OCI-LY1 (cell line): Measurements from ENCODE around the gene GFI1.
"Not testable (repeated sequence)": the region's sequence is repeated elsewhere in the genome, so short reads cannot be mapped to it uniquely, and the experiment has no call there.

Source experiments
- H2AFZ ChIP-seq: fragments of 200-600 bp; sonication (generic), shearing (Covaris generic); 2 replicates; pipeline ENCODE4 v1.6.0; 2014; ENCODE audit warnings: antibody characterized with exemption, mild to moderate bottlenecking, low read length
- H3F3A ChIP-seq: fragments of 200-600 bp; sonication (generic), shearing (Covaris generic); 2 replicates; pipeline ENCODE4 v1.6.0; 2014; ENCODE audit warnings: mild to moderate bottlenecking, antibody characterized with exemption, low read length, moderate library complexity; ENCODE audit not compliant: insufficient read depth
- H3K27ac ChIP-seq: fragments of 200-600 bp; sonication (generic); 2 replicates; pipeline ENCODE4 v1.5.1; 2014; ENCODE audit warnings: low read length, mixed run types, mild to moderate bottlenecking, low read depth; ENCODE audit not compliant: poor library complexity, severe bottlenecking
- H3K27me3 ChIP-seq: fragments of 200-600 bp; sonication (generic); 2 replicates; pipeline ENCODE4 v1.6.0; 2014; ENCODE audit warnings: antibody characterized with exemption, mild to moderate bottlenecking, low read length, moderate library complexity; ENCODE audit not compliant: insufficient read depth
- H3K36me3 ChIP-seq: fragments of 200-600 bp; sonication (generic); 2 replicates; pipeline ENCODE4 v1.6.1; 2014; ENCODE audit warnings: mild to moderate bottlenecking, antibody characterized with exemption, low read length, moderate library complexity, mixed read lengths; ENCODE audit not compliant: insufficient read depth
- H3K4me1 ChIP-seq: fragments of 200-600 bp; sonication (generic); 2 replicates; pipeline ENCODE4 v1.5.1; 2014; ENCODE audit warnings: mild to moderate bottlenecking, low read length, moderate library complexity; ENCODE audit not compliant: insufficient read depth, severe bottlenecking
- H3K4me2 ChIP-seq: fragments of 200-600 bp; sonication (generic), shearing (Covaris generic); 2 replicates; pipeline ENCODE4 v1.6.1; 2014; ENCODE audit warnings: low read length
- H3K4me3 ChIP-seq: fragments of 200-600 bp; sonication (generic); 2 replicates; pipeline ENCODE4 v1.5.1; 2014; ENCODE audit warnings: low read length, low read depth, mild to moderate bottlenecking, mixed read lengths; ENCODE audit not compliant: poor library complexity, severe bottlenecking
- H3K79me2 ChIP-seq: fragments of 200-600 bp; shearing (Covaris generic); 2 replicates; pipeline ENCODE4 v1.6.1; 2016; ENCODE audit warnings: mixed run types, low read length, mixed read lengths; ENCODE audit not compliant: insufficient read depth
- H3K9ac ChIP-seq: fragments of 200-600 bp; sonication (generic), shearing (Covaris generic); 2 replicates; pipeline ENCODE4 v1.6.1; 2014; ENCODE audit warnings: mild to moderate bottlenecking, low read length, mixed read lengths
- H3K9me2 ChIP-seq: fragments of 200-600 bp; sonication (generic), shearing (Covaris generic); 2 replicates; pipeline ENCODE4 v1.6.1; 2014; ENCODE audit warnings: low read depth, mild to moderate bottlenecking, low read length, mixed read lengths
- H3K9me3 ChIP-seq: fragments of 200-600 bp; shearing (Covaris generic); 2 replicates; pipeline ENCODE4 v1.6.1; 2014; ENCODE audit warnings: low read length, mixed read lengths
- H4K20me1 ChIP-seq: fragments of 200-600 bp; sonication (generic), shearing (Covaris generic); 2 replicates; pipeline ENCODE4 v1.6.0; 2016; ENCODE audit warnings: mild to moderate bottlenecking, low read length; ENCODE audit not compliant: insufficient read depth
- CTCF ChIP-seq: fragments of 200-600 bp; sonication (generic), shearing (Covaris generic); IDR thresholded peaks from 2 replicates; pipeline ENCODE4 v1.5.1; 2017; ENCODE audit warnings: mild to moderate bottlenecking, antibody characterized with exemption, low read length, moderate library complexity, mixed read lengths
- EZH2 ChIP-seq: fragments of 200-600 bp; sonication (generic), shearing (Covaris generic); IDR thresholded peaks from 2 replicates; pipeline ENCODE4 v1.8.0; 2017; ENCODE audit warnings: borderline replicate concordance, mixed run types, mild to moderate bottlenecking, antibody characterized with exemption, low read length, moderate library complexity, mixed read lengths

Gene GFI1

GRCh38 chr1:92486251-92487077 is at the start of gene GFI1:
TSS of gene GFI1 (minus strand) at chr1:92486925. CDS start at chr1:92483487, 3,438 bp downstream.
- Histone ChIP-seq H3K27ac (peak within 1 kb of the TSS; percentile 87), H3K36me3 (peaks cover 12% of the 10 kb centered on the region), H3K9ac (peak within 1 kb of the TSS; percentile 73), H3K4me2 (peak within 1 kb of the TSS; percentile 83), H3K9me2 (no peaks in the 10 kb centered on the region), H3F3A (no peaks in the 10 kb centered on the region), H3K27me3 (no peaks in the 10 kb centered on the region), H3K4me3 (peak within 1 kb of the TSS; percentile 85), H3K4me1 (peaks cover 45% of the 10 kb centered on the region), H3K79me2 (no peaks in the 10 kb centered on the region; the same call in 1 of the 2 replicates), H3K9me3 (no peaks in the 10 kb centered on the region), H4K20me1 (no peaks in the 10 kb centered on the region), H2AFZ (peak within 1 kb of the TSS; percentile 30; the same call in 1 of the 2 replicates)
- no peak for TF ChIP-seq EZH2
- TF ChIP-seq CTCF = peak; percentile 37; the same call in 1 of the 2 replicates

GRCh38 chr1:92532371-92532770 is 45.6 kb upstream of the GFI1 start:
- H3K27ac ChIP-seq, H3K36me3 ChIP-seq, H3K9ac ChIP-seq, H2AFZ ChIP-seq, H3F3A ChIP-seq, H3K9me3 ChIP-seq, H3K4me2 ChIP-seq, H3K27me3 ChIP-seq, H3K9me2 ChIP-seq, H3K79me2 ChIP-seq, H3K4me3 ChIP-seq, H4K20me1 ChIP-seq: not testable (repeated sequence)
- H3K4me1 ChIP-seq = peaks cover 17% of the 10 kb centered on the region

GRCh38 chr1:92531939-92532338 is 45.2 kb upstream of the GFI1 start:
- H3K9ac ChIP-seq, H3K4me3 ChIP-seq, H3K4me2 ChIP-seq, H3K9me2 ChIP-seq, H3K27me3 ChIP-seq, H3K9me3 ChIP-seq, H3K27ac ChIP-seq, H4K20me1 ChIP-seq, H3F3A ChIP-seq, H2AFZ ChIP-seq, H3K79me2 ChIP-seq, H3K36me3 ChIP-seq: not testable (repeated sequence)
- H3K4me1 ChIP-seq = peaks cover 13% of the 10 kb centered on the region

GRCh38 chr1:92527670-92528069 is 40.9 kb upstream of the GFI1 start:
- Histone ChIP-seq H3K4me2 (no peak overlapping the region), H3K4me3 (no peak overlapping the region), H3K4me1 (no peaks in the 10 kb centered on the region), H3K9ac (no peak overlapping the region), H2AFZ (no peak overlapping the region), H3K27me3 (no peaks in the 10 kb centered on the region), H3K27ac (no peak overlapping the region), H3K9me3 (no peaks in the 10 kb centered on the region), H3K79me2 (no peaks in the 10 kb centered on the region), H3K9me2 (no peaks in the 10 kb centered on the region), H4K20me1 (no peaks in the 10 kb centered on the region), H3F3A (no peaks in the 10 kb centered on the region), H3K36me3 (no peaks in the 10 kb centered on the region)
- no peak for TF ChIP-seq CTCF
- TF ChIP-seq EZH2 = no peak

GRCh38 chr1:92524944-92525590 is 38.3 kb upstream of the GFI1 start:
- H3K79me2 ChIP-seq, H3K4me3 ChIP-seq, H2AFZ ChIP-seq, H3K36me3 ChIP-seq, H3K9ac ChIP-seq, H4K20me1 ChIP-seq, H3K9me2 ChIP-seq, H3F3A ChIP-seq, H3K9me3 ChIP-seq, H3K4me1 ChIP-seq, H3K27ac ChIP-seq, H3K4me2 ChIP-seq, H3K27me3 ChIP-seq: not testable (repeated sequence)
